SK-N-DZ (cell line): ENCODE measurements around the gene EPHB1.
"Not testable (repeated sequence)": the region's sequence is repeated elsewhere in the genome, so short reads cannot be mapped to it uniquely, and the experiment has no call there.

Source experiments
- DNase-seq: peaks from one replicate; pipeline ENCODE4 v3.0.0-alpha.2; 2015; ENCODE audit warnings: low spot score

EPHB1 gene

DNA sequence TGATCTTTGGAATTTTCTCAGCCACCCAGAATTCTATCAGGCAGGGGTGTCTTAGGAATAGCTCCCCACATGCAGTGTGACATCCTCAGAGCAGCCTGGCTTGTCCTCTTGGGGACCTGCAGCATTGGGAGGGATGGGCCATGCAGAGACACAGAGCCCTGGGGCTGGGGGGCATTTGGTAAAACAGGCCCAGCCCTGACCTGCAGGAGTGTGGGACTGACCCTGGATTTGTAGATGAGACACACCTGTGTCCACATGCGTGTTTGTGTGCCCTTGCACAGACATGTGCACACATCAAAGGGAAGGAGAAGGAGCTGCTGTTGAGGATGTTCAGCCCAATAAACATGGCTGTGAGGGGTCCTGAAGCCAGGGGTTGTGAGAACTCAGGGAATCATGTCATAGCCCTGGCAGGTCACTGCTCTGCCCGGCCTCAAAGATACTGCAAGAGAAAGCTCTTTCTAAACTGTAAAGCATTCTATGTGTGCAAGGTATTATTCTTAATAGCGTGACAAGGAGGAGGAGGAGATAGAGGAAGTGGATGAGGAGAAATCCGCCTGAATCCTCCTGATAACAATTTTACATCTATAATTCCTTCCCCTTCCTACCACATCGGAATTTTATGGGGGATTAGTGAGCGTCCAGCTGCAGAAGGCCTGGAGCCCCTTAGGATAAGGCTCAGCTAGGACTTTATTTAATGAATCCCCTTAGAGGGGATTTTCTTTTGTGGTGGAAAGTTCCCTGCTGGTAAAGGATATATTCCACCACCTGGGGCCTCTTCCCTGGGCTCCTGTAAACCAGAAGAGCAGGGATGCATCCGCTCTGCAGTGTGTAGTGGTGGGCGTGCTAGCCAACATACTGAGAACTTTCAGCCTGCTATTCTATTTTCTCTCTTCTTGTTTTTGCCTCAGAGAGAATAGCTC lies 245.5 kb downstream of the EPHB1 start:
- DNase-seq: no peak

DNA sequence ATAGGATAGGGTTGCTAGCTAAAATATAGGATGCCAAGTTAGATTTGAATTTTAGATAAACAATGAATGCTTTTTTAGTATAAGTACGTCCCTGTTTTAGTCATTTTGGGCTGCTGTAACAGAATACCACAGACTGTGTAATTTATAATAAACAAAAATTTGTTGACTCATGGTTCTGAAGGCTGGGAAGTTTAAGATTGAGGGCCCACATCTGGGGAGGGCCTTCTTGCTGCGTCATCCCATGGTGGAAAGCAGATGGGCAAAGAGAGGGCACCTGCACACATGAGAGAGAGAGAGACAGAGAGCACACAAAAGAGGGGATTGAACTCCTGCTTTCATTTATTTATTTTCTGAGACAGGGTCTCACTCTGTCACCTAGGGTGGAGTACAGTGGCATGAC lies 246.5 kb downstream of the EPHB1 start:
- DNase-seq: no peak

GRCh38 chr3:135047061-135047460 lies 252.0 kb downstream of the EPHB1 start:
- no peak for DNase-seq

GRCh38 chr3:135050536-135050935 lies 255.5 kb downstream of the EPHB1 start:
- DNase-seq: no peak

GRCh38 chr3:135051409-135051973 lies 256.4 kb downstream of the EPHB1 start:
- DNase-seq: no peak

DNA sequence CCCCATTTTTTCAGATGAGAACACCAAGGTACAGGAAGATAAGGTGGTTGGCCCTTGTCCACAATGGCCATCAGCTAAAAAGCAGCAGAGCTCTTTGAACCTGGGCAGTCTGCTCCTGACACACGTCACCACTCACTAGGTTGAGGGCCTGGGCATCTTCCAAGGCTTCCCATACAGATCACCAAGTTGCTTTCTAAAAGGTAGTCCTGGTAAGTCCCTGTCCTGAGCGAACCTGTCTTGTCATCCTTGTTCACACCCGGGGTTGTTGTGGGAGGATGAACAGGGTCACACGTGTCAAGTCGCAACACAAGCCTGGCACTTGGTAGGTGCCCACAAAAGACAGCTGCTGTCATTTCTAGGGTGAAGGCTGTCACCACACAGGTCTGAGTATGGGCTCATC lies 260.4 kb downstream of the EPHB1 start:
- DNase-seq: no peak

DNA sequence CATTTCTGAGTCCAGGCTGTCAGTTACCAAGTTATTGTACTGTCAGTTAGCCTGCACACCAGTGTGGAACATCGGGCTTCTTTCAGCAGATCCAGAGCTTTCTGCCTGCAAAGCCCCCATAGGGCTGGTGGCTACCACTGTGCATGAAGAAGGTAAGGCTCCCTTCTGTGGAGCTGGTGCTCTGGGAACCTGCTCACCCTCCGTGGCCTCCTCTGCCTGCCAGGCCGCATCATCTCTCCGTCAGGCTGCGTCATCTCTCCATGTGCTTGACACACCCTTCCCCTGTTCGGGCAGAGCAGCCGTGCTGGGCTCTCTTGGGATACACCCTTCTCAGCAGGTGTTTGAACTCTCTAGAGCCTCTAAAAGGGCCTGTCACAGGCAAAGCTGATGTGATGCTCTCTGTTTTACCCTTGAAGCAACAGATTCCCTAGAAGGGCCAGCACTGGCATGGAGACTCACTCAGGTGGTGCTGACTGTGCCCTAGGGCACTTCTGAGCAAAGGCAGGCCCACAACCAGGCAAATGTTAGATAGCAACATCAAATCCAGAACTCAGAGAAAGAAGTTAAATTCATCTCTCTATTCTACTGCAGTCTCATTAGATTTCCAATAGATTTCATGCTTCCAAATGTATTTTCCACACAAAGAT lies 261.1 kb downstream of the EPHB1 start:
- no peak for DNase-seq

DNA sequence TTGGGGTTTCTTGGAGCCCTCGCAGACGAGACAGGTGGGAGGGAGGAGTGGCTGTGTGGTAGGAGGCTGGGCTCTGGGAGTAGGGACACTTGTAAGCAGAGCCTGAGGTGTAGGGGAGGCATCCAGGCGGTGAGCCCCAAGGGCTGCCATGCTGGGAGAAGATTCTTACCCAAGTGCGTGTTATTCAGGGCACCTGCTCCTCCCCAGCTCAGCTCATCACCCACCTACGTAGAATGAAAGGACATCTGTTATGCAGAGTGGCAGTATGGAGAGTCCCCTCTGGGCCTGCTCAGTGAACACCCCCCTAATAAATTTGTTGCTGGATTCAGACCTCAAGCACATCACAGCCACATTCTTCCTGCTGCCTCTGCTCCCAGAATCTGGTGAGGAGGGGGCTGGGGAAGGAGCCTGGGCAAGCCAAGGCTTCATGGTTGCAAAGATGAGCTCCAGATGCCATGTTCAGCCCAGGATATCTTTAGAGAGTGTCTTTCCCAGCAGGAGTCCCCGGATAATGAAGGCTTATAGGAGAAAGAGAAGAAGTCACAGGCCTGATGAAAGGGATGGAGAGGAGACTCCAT lies 261.8 kb downstream of the EPHB1 start:
- no peak for DNase-seq

DNA sequence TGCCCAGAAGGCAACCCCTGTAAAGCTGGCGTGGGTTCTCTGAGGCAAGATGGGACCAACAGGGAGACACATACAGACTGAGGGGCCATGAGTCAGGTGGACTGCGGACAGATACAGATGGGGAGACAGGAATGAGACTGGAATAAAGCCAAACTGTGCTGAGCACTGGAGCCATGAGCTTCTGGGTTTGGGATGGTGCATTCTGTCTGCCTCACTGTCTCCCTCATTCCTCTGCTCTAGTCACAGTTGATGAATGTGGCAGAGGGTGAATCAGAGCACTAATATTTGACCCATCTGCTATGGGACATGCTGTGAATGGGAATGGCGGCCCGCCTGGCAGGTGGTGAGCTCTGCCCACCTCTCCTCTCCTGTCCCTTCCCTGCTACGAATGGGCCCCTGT lies 262.9 kb downstream of the EPHB1 start:
- no peak for DNase-seq

DNA sequence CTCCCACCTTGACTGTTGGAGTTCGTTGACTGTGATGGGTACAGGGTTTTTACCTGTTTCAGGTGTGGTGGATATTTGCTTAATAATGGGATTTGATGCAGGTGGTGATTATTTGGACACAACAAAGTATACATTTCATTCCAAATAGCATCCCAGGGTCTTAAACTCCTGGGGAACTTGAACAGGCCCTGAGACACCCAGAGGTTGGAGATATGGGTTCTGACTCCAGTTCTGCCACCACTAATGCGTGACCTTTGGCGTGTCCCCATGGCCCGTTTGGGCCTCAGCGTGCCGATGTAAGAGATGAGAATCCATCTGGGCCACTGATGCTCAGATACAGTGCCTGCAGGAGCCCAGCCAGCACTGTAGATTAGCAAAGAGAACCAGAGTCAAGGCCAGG lies 264.5 kb downstream of the EPHB1 start:
- DNase-seq: no peak

DNA sequence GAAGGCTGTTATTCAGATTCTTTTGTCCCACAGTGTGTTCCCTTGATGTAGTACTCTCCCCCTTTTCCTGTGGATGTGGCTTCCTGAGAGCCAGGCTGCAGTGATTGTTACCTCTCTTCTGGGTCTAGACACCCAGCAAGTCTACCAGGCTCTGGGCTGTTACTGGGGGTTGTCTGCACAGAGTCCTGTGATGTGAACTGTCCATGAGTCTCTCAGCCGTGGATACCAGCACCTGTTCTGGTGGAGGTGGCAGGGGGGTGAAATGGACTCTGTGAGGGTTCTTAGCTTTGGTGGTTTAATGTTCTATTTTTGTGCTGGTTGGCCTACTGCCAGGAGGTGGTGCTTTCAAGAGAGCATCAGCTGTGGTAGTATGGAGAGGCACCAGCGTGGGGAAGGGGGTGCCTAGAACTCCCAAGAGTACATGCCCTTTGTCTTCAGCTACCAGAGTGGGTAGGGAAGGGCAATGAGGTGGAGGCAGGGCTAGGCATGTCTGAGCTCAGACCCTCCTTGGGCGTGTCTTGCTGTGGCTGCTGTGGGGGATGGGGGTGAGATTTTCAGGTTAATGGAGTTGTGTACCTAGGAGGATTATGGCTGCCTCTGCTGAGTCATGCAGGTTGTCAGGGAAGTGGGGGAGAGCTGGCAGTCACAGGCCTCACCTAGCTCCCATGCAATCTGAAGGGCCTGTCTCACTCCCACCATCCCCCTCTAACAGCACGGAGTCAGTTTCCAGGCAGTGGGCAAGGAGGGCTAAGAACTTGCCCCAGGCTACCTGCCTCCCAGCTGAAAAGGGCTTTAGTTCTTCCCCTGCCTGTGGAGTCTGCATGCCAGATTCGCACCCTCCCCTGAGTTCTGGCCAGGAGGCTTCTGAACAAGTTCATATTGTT lies 272.0 kb downstream of the EPHB1 start:
- DNase-seq: not testable (repeated sequence)

GRCh38 chr3:135068011-135068410 lies 273.0 kb downstream of the EPHB1 start:
- no peak for DNase-seq

GRCh38 chr3:135069406-135069805 lies 274.3 kb downstream of the EPHB1 start:
- no peak for DNase-seq

GRCh38 chr3:135071483-135071882 lies 276.4 kb downstream of the EPHB1 start:
- no peak for DNase-seq

DNA sequence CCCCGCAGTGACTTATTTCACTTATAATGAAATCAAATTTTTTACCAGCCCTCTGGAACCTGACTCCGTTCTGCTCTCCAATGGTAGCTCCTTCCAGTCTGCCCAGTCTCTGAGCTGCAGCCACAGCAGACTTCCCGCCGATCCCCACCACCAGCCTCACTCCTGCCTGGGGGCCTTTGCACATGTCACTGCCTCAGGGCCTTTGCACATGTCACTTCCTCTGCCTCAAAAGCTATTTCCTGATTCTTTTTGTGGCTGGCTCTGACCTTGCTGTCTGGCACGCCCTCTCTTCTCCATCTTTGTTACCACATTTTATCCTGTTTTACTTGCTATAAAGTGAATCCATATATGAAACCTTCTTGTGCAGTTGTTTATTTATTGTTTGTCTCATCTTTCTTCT lies 277.4 kb downstream of the EPHB1 start:
- DNase-seq: no peak

GRCh38 chr3:135075157-135075556 lies 280.1 kb downstream of the EPHB1 start:
- DNase-seq: no peak

GRCh38 chr3:135076341-135076740 lies 281.3 kb downstream of the EPHB1 start:
- DNase-seq: no peak

DNA sequence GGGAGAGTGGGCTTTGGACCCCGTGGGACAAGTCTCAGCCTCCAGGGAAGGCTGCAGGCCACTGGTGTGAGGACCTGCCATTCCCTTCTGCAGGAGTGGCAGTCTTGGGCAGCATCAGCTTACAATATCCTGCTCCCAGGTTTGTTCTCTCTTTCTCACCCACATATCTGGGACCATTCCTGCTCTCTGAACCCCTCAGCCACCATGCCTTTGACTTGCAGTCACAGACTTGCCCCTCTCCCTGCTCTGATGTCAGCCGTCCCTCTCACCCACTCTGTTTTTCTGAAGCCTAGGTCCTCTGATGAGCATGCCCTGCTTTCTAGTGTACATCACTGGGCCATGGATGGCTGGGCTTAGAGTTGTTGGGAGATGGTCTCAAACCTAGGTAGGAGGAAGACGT lies 282.1 kb downstream of the EPHB1 start:
- no peak for DNase-seq

GRCh38 chr3:135078283-135078682 lies 283.2 kb downstream of the EPHB1 start:
- no peak for DNase-seq

GRCh38 chr3:135079095-135079494 lies 284.0 kb downstream of the EPHB1 start:
- DNase-seq: no peak

DNA sequence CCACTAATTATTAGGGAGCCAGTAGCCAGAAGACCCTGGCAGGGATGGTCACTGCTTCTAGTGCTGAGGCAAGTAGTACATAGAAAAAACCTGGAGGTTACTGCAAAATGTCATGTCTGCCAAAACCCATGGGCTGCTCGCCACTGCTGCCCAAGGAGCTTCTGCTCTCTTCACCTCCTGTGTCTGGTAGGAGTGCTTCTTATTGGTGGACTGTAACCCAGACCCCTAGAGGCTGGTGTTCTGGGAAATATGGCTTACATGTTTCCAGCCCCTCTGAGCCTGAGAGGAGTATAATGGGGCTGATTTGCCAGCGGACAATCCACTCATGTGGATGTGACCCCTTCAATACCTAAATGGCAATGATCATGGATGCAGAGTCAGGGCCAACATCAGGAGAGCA lies 286.4 kb downstream of the EPHB1 start:
- DNase-seq: no peak
